Right forelimb (tissue), 1 donor: ENCODE data around the gene CLDN11.

Experiments used
- DNase-seq: peaks from one replicate; pipeline ENCODE4 v3.0.0-alpha.2; 2018

Gene CLDN11

GRCh38 chr3:170418422-170419398 is at the start of gene CLDN11:
TSS of gene CLDN11 (plus strand) at chr3:170418868. CDS start at chr3:170419067, 199 bp downstream.
- peak; percentile 60 for DNase-seq

GRCh38 chr3:170368921-170369320 is 49.7 kb upstream of the CLDN11 start:
- no peak for DNase-seq

GRCh38 chr3:170372190-170372879 is 46.3 kb upstream of the CLDN11 start:
- DNase-seq: no peak

GRCh38 chr3:170383567-170383966 is 35.1 kb upstream of the CLDN11 start:
- DNase-seq: no peak

GRCh38 chr3:170386468-170386867 is 32.2 kb upstream of the CLDN11 start:
- DNase-seq: no peak

- DNase-seq: no peak
Measured at GRCh38 chr3:170387950-170388349, 30.7 kb upstream of the CLDN11 start.

- DNase-seq: no peak
Measured at GRCh38 chr3:170391108-170391507, 27.6 kb upstream of the CLDN11 start.

GRCh38 chr3:170397685-170398084 is 21.0 kb upstream of the CLDN11 start:
- DNase-seq: no peak

GRCh38 chr3:170405101-170405500 is 13.6 kb upstream of the CLDN11 start:
- no peak for DNase-seq

- no peak for DNase-seq
Measured at GRCh38 chr3:170410428-170411029, 8.1 kb upstream of the CLDN11 start.

GRCh38 chr3:170413291-170413690 is 5.4 kb upstream of the CLDN11 start:
- no peak for DNase-seq

- peak; percentile 58 for DNase-seq
Measured at GRCh38 chr3:170414202-170414663, 4.4 kb upstream of the CLDN11 start.

GRCh38 chr3:170417090-170417489 is 1.6 kb upstream of the CLDN11 start:
- DNase-seq: no peak

GRCh38 chr3:170419557-170420087 is 954 bp downstream of the CLDN11 start:
- peak; percentile 48 for DNase-seq

- no peak for DNase-seq
Measured at GRCh38 chr3:170420307-170420821, 1.7 kb downstream of the CLDN11 start.

- DNase-seq: no peak
Measured at GRCh38 chr3:170421111-170421641, 2.5 kb downstream of the CLDN11 start.

- DNase-seq: no peak
Measured at GRCh38 chr3:170421758-170422157, 3.1 kb downstream of the CLDN11 start.

GRCh38 chr3:170423001-170423615 is 4.4 kb downstream of the CLDN11 start:
- DNase-seq: no peak

- DNase-seq: no peak
Measured at GRCh38 chr3:170424879-170425278, 6.2 kb downstream of the CLDN11 start.

- no peak for DNase-seq
Measured at GRCh38 chr3:170425491-170426239, 7.0 kb downstream of the CLDN11 start.

- DNase-seq: no peak
Measured at GRCh38 chr3:170426240-170426797, 7.7 kb downstream of the CLDN11 start.
